ENCODE results near the gene CNTNAP5.

The CNTNAP5 gene

DNA sequence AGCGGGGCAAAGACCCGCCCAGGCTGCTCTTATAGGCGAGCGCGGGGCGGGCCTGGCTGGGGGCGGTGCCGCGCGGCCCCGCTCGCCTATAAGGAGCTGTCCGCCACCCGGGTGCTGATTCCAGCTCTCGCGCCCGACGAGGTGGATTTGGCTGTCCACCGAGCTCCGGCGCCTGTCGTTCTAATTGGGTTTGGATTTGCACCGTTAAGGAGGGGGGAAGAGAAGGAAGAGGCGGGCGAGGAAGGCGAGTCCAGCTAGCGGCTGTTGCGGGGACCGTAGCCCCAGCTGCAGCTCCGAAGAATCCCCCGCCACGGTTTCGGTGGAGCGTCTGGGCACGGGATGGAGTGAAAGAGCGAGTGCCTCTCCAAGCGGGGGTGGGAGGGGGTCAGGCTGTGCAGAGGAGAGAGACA, at the start of gene CNTNAP5:
CNTNAP5 (plus strand) TSS at position 117 of the 410 bp plus-strand sequence. CDS start 364 bp downstream, outside the sequence.
- DNase-seq (ENCODE audit: low read depth in 2 of 3, low spot score in 2 of 3), result no peak

DNA sequence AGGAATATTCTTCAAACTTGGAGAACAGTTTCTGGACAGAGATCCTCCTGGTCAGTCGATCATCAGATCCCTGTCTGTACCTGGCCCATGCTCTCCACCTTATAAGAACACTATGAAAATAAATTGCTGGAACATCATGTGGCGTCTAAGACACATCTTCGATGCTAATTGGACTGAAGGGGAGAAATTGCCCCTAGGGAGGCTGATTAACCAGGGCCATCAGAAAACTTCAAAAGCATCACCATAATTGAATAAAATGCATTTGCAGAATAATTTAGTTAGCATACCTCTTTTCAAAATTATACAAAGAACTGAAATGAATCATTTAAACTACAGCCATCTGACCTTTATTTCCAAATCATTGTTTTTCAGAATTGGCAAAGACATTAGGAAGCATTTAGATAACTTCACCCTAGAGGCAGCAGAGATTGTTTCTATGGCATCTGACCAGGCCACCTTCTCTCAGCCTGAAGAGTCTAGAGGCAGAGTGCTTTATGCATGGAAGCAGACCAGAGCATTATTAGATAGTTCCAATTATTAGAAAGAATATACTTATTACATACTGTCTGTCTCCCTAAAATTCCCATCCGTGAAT, 48.9 kb upstream of the CNTNAP5 start:
- DNase-seq (ENCODE audit: low read depth in 2 of 3, low spot score in 2 of 3), result no peak

DNA sequence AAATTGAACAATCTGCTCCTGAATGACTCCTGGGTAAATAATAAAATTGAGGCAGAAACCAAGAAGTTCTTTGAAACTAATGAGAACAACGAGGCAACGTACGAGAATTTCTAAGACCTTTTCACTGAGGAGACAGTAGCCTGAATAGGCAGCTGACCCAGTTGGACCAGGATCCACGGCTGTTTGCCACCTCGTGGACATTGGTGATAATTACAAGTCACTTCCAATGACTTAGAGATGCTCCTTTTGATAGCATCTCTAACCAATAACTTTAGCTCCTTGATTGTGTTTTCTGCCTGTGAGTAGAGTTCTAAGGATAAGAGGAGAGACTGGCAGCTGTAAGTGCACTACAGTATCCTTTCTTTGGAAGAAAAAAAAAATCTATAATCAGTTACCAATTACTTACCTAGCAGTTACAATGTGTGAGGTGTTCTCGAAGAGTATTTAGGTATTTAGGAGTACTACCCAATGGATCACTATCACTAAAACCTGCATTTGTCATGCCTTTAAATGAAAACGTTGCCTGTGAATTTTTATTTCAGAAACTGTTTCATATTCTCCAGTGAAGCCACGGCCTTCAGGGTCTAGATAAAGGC, 31.3 kb upstream of the CNTNAP5 start:
- no peak for DNase-seq (ENCODE audit: low read depth in 2 of 3, low spot score in 2 of 3)

DNA sequence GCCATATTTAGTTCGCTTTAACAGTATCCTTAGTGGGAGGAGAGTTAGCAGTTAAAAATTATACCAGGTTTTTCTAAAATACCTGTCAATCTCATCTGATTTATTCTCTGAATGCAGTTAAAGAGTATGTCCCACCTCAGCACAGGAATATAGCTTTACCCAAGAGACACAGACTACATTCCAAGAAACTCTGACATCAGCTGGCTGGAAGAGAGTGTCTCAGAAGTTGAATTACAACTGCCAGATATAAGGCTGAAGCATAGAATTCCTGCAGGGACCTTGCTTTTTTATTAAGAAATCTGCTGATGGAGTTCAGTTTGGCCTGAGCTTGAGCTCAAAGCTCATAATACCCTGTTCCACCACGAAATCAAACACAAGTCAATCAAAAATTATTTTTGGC, 25.4 kb upstream of the CNTNAP5 start:
- no peak for DNase-seq (ENCODE audit: low read depth in 2 of 3, low spot score in 2 of 3)

DNA sequence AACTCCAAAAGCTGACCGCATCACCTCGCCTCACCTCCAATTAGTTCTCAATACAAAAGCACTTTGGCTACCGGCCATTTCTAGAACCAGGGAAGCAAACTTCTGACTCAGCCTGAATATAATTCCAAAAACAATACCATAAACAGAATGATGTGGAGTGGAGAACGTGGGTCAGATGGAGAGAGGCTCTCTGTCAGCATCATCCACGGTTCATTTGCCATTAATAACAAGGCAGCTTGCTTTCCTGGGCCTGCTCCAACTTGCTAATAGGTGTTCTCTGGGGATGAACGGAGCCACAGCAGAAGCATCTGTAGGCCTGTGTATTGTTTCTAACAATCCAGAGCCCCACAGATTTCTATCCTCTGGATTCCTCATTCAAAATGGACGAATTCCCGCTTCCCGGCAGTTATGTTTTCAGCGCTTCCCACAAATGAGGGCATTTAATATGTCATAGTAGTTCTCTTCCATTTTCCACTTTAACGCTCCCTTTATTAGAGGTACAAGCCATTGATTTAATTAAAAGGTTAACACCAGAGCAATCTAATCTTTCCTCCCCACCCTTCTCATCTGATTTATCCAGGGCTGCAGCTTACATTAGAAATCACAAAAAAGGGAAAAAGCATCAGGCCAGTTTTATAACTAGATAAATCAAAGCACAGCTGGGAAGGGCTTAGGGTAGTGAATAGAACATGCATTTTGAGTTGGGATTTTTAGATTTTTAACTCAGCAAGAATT, 23.2 kb upstream of the CNTNAP5 start:
- DNase-seq (ENCODE audit: low read depth in 2 of 3, low spot score in 2 of 3), result no peak

DNA sequence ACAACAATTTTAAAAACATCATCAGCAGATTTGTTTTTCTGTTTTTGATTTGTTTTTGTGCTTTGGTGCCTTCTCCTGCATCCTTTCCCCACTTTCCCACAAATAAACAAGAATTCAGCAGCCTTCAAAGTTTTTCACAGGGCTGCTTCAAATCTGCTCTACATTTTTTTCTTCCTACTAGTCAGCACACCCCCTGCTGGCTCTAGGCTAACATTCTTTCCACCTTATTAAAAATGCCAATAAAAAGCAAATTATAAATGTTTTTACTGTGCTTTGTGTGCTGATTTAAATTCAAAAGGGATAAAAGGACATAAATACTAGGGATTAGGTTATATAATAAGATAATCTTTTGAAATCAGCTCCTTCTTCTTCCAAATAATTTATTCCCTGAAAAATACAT, 6.2 kb upstream of the CNTNAP5 start:
- no peak for DNase-seq (ENCODE audit: low read depth in 2 of 3, low spot score in 2 of 3)

DNA sequence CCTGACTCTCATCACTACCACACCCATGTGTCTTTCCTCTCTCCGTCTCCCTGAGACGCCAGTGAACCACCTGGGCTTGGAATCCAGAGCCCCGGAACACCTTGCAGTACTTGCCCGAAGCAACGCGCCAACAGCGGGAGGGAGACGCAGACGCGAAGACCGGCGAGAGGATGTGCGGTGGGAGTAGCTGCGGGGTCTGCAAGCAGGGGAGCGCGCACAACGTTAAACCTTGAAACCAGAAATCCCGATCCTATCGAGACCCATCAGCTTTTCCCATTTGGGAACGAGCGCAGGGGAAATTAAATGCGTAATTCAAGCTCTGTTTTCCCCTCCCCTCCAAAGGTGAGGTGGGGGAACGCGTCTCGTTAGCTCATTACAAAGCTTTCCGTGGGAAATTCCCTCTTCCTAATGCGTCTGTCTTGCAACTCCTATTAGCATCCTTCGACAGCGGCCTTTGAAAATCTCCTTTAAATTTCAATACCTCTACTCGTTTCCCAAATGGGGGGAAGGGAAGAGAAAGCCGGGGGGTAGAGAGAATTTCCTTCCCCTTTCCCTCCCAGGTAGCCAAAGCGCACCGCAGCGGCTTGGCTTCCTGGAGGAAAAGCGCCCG, 421 bp upstream of the CNTNAP5 start:
- no peak for DNase-seq (ENCODE audit: low read depth in 2 of 3, low spot score in 2 of 3)

DNA sequence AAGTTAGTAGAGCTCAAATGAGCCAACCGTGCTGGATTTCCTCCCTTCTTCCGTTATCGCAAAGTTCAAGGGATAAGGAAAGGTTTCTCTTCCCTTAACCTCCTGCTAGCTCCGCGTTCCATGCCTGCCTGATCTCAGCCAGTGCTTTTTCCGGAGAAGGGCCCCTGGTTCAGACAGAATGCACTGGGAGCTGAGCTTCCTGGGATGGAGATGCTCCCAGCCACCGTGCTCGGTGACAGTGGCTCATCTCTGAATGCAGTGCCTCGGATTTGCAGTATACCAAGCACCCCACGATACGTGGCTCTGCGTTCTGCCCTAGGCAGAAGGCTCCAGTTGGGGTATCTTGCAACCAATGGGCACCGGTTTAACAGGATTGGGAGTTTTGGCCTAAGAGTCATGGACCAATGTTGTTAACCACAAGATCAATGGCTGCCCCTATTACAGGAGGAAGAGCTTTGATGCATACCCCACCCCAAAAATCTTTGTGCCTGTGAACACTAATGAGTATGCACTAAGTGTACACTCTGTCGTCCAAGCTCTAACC, 876 bp downstream of the CNTNAP5 start:
- no peak for DNase-seq (ENCODE audit: low read depth in 2 of 3, low spot score in 2 of 3)

DNA sequence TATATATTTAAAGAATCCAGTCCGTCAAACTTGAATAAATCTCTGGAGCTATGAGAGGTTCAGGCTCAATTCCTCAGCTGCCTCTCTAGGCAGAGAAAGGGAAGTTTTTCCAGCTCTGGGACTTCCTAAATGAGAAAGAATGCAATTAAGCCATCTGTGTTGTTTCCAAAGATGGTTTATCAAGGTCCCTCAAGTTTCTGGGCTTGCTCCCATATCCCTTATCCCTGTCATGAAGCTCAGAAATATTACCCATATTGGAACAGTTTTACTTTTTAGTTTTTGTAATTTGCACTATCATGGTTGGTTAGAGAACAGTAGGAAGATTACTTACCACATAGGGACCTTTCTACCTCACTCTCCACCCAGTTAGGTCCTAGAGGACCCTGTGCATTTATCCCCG, 1.4 kb downstream of the CNTNAP5 start:
- no peak for DNase-seq (ENCODE audit: low read depth in 2 of 3, low spot score in 2 of 3)

DNA sequence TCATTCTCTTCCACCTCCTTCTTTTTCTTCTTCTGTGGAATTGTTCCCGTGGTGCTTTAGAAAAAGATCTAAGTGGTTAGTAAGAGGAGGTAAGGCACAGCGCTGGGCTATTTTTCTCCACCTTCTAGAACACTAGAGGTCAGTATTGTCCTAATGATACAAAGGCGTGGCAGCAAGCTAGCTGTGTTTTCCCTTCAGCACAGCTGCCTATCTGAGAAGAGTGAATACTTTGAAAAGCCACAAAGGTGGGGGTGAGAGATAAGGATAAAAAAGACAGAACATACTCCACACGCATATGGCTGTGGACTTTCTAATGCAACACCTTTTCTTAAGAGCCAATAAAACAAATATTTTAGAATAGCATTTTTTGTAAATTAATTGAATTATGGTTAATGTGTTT, 2.1 kb downstream of the CNTNAP5 start:
- DNase-seq (ENCODE audit: low read depth in 2 of 3, low spot score in 2 of 3), result no peak

DNA sequence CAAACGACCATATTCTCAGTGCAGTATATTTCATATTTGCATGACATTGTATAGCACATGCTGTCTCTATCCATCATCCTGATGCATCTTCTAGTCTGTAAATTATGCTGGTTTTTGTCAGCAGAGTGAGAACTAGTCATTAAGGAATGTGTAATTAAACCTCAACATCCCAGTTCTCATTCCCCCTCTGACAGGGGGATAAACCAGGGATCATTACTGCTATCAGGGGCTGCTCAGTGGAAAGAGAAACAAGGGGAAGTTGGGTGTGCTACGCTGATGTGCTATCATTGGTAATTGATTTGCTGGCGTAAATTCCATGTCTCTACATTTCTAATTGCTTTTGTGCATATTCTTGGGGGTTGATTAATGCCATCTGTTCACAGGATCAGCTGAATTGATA, 7.7 kb downstream of the CNTNAP5 start:
- no peak for DNase-seq (ENCODE audit: low read depth in 2 of 3, low spot score in 2 of 3)

DNA sequence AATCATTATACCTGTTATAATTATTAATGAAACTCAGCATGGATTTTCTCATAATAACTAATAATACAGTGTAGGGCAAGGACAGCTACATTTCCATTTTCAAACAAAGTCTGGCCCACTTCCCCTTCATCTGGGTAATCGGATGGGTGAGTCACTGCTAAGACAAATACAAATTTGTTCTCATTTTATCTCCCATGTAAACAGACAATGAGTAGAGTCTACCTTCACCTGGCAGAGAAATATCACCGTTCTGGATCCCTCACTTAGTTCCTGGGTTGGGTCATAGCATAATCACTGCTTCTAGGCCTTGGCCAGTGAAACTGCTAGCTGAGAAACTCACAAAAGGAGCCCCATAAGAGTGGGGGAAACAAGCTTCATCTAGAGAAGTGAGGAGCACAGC, 9.2 kb downstream of the CNTNAP5 start:
- no peak for DNase-seq (ENCODE audit: low read depth in 2 of 3, low spot score in 2 of 3)

DNA sequence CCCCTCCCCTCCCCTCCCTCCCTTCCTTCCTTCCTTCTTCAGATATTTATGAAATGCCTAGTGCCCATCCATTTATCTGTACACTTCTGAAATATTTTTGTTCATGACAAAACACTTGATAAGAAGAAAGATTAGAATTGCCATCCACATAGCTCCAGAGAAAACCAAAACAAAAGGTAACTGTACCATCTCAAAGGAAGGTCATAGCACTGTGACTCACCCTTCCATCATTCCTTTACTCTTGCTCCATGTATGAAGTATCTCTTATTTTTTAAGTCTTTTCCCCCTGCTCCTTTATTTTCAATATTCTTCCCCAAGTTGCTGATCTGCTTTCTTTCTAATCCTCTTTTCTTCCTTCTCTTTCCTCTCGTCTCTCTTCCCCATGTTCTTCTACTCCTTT, 9.9 kb downstream of the CNTNAP5 start:
- DNase-seq (ENCODE audit: low read depth in 2 of 3, low spot score in 2 of 3), result no peak

DNA sequence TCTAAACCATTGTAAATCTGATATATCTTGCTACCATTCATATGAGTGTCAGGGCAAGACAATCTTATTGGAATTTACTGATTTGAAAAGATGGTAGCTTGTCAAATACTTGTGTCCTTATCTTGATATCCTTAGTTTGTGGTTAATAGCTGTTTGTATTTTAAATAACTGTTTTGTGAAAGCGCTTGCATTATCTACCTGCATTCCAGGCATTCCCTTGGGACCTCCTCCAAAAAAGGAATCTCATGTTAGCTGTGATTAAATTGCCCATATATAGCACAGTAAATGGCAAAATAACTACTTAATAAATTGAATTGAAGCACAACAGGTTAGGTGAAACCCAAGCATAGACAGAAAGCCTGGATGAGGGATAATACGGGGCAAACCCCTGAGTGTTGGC, 13.9 kb downstream of the CNTNAP5 start:
- no peak for DNase-seq (ENCODE audit: low read depth in 2 of 3, low spot score in 2 of 3)

DNA sequence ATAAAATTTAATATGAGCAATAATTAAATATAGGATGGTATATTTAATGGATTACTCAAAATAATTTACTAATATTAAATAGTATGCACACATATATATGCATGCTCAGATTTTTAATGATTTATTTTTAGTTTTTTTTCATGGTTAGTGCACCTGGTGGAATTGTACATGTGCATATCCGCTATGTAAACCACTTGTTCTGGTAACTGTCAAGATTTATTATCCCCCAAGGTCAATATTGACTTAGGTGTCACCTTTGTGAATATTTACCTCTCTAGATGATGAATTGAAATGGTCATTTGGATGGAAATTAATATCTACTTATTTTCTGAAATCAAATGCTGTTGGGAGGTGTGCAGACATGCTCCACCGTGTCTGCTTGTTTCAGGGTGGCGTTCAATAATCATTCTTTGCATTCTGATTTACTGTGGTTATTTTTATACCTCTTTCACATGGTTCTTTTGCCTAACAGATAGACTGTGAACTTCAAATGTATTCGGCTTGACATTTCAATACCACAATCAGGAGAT, 14.7 kb downstream of the CNTNAP5 start:
- no peak for DNase-seq (ENCODE audit: low read depth in 2 of 3, low spot score in 2 of 3)

DNA sequence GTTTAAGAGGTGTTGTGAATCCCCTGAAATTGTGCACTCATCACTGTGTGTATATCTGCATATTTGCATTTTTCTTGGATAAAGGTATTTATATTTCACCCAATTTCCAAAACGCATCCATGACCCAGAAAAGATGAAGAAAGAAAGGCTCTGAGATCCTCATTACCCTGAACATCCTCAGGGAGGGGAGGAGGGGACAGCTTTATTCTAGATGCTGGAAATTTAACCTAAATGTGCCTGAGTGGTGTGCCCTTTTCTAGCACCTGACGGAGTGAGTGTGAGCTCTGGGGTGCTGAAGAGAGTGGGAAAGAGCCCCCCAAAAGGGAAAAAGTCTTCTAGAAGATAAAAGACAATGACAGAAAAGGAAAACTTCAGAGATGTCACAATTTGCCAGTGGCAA, 20.8 kb downstream of the CNTNAP5 start:
- no peak for DNase-seq (ENCODE audit: low read depth in 2 of 3, low spot score in 2 of 3)

DNA sequence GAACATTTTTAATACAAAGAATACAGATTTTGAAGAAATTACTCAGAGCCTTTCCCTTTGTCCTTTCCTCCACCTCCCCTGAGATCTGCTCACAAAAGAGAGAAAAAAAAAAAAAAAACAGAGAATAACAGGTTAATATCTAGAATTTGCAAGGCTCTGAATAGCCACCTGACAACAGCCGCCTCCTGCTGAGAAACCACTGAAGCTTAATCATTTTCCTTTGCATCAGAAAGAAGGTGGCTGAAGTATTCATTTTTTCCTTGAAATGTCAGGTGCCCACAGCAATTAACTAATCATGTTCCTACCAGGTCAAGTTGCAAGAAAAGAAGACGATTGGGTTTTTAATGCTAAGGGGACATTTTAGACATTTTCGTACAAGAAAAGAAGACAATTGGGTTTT, 21.2 kb downstream of the CNTNAP5 start:
- DNase-seq (ENCODE audit: low read depth in 2 of 3, low spot score in 2 of 3), result no peak

DNA sequence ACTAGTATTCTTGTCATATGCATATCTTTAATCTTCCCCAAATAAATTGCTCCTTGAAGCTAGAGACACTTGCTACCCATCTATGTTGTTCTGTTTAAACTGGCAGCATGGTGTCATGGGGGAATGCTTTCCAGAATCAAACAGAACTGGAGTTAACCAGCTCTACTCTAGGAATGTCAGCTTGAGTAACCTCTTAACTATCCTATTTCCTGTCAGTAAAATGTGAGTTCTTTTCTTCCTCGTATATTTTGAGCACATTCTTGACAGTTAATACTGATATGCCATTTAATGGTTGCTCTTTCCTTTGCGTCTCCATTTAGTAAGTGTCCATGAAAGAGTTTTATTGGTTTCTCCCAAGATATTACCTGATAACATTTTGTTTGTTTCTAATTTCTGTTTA, 23.0 kb downstream of the CNTNAP5 start:
- no peak for DNase-seq (ENCODE audit: low read depth in 2 of 3, low spot score in 2 of 3)

DNA sequence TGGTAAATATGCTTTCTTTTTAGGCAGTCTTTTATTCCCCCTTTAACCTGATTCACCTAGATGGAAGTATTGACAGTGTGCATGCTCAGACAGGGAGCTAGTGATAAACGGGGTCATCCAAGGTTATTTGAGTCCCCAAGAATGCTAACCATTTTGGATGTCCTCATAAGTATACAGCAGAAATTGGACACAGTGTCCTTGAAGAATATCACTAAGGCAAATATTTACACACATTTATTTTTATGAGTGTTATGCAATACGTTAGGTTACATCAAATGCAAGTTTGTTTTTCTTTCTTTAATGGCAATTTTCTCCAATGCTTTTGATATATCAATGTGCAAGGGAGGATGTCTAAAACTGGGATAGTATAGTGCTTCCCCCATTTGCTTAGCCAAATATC, 23.6 kb downstream of the CNTNAP5 start:
- DNase-seq (ENCODE audit: low read depth in 2 of 3, low spot score in 2 of 3), result no peak

DNA sequence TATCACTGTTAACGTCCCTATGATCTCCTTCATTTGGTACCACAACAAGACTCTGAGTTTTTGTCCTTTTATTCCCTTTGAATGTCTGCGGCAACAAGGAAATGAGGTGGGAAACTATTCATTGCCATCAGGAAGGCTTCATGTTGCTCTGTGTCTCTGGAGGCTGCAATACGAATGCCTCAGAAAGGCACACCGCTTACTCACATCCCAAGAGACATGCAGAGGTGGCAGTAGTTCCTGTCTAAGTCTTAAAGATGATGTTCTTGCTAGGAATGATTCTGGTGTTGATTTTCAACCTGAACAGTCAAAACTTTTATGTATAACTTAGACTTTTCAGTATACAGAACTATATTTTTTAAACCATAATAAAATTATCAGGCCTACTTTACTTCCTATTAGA, 24.0 kb downstream of the CNTNAP5 start:
- DNase-seq (ENCODE audit: low read depth in 2 of 3, low spot score in 2 of 3), result no peak

DNA sequence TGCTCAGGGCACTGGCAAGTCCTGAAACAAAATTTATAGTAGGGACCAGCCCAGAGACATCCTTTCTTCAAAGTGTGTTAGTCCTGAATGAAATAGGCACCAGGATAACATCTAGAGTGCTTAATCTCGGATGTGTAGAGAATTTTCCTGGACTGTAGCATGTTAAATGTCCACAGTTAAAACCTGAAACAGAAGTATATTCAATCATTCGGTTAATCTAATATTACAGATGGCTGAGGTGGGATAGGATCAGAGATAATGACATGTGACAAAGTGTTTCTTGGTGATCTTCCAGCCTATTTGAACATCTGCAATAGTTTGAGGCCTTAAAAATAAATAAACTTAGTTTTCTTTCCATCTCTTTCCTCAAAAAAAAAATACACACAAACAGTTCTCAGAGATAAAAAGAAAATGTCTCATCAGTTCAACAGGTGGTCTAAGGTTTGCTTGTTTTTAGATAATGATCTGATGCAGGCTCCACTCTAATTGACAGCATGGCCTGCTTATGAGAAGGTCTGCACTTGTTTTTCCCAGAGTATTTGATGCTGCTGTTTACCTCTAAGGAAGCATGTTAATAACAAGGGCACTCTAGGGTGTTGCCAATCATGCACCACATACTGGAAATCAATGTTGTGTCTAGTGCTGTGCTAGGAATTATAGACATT, 25.9 kb downstream of the CNTNAP5 start:
- DNase-seq (ENCODE audit: low read depth in 2 of 3, low spot score in 2 of 3), result no peak
